BE2C (cell line): ENCODE results near the gene DOCK1.

Experiments
- DNase-seq: peaks from one replicate; pipeline ENCODE4 v3.0.0-alpha.2; 2020
- H3K27me3 ChIP-seq: fragments of 250-450 bp; sonication (Bioruptor Pico); 2 replicates; pipeline ENCODE4 v1.5.1; 2020; ENCODE audit warnings: mild to moderate bottlenecking
- H3K36me3 ChIP-seq: fragments of 250-450 bp; sonication (Bioruptor Pico); 2 replicates; pipeline ENCODE4 v1.5.1; 2020; ENCODE audit warnings: mild to moderate bottlenecking
- H3K4me1 ChIP-seq: fragments of 250-450 bp; sonication (Bioruptor Pico); 2 replicates; pipeline ENCODE4 v1.5.1; 2020
- H3K4me3 ChIP-seq: 2 replicates; pipeline ENCODE4 v1.5.1; 2011; ENCODE audit warnings: low read depth, low read length
- H3K9me3 ChIP-seq: fragments of 250-450 bp; sonication (Bioruptor Pico); 2 replicates; pipeline ENCODE4 v1.5.1; 2020
- TF ChIP-seq, protein P1 (sequence below): IDR thresholded peaks from 2 replicates; pipeline ENCODE4 v1.5.1; 2012; ENCODE audit warnings: mild to moderate bottlenecking, low read depth, low read length

The DOCK1 gene

DNA sequence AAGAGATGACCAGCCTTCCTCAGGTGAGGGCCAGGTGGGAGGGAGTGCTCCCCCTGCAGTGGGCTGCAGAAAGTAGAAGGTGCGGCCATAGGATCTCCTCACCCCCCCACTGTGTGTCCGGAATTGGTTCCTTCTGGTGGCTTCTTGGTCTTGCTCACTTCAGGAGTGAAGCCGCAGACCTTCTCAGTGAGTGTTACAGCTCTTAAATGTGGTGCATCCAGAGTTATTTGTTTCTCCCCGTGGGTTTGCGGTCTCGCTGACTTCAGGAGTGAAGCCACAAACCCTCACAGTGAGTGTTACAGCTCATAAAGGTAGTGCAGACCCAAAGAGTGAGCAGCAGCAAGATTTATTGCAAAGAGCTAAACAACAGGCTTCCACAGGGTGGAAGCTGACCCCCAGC, 553.6 kb downstream of the DOCK1 start:
- H3K4me3 ChIP-seq, result no peak overlapping the region
- DNase-seq, result no peak
- H3K4me1 ChIP-seq, result no peaks in the 10 kb centered on the region
- no peaks in the 10 kb centered on the region for H3K9me3 ChIP-seq
- TF ChIP-seq, protein P1, sequence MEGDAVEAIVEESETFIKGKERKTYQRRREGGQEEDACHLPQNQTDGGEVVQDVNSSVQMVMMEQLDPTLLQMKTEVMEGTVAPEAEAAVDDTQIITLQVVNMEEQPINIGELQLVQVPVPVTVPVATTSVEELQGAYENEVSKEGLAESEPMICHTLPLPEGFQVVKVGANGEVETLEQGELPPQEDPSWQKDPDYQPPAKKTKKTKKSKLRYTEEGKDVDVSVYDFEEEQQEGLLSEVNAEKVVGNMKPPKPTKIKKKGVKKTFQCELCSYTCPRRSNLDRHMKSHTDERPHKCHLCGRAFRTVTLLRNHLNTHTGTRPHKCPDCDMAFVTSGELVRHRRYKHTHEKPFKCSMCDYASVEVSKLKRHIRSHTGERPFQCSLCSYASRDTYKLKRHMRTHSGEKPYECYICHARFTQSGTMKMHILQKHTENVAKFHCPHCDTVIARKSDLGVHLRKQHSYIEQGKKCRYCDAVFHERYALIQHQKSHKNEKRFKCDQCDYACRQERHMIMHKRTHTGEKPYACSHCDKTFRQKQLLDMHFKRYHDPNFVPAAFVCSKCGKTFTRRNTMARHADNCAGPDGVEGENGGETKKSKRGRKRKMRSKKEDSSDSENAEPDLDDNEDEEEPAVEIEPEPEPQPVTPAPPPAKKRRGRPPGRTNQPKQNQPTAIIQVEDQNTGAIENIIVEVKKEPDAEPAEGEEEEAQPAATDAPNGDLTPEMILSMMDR, result no peak
- no peaks in the 10 kb centered on the region for H3K36me3 ChIP-seq
- H3K27me3 ChIP-seq, result no peaks in the 10 kb centered on the region

DNA sequence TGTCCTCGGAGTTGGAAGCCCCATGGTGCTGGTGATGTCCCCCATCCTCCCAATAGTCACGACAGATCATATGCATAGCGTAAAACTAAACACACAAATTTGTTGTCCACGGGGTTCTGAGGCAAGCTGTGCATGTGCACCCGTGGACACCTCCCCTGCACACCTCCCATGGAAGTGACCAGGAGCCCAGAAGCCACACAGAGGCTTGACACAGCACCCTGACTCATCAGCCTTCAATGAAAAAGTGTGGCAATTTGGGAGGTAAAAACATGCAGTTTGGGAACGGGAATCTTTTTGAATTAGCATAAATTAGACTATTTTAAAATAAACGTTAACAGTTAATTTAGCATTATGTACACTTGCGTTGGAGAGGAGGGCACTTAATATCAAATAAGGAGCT, 554.7 kb downstream of the DOCK1 start:
- Histone ChIP-seq H3K4me1 (no peaks in the 10 kb centered on the region), H3K27me3 (no peaks in the 10 kb centered on the region), H3K4me3 (no peak overlapping the region), H3K9me3 (no peaks in the 10 kb centered on the region), H3K36me3 (no peaks in the 10 kb centered on the region)
- TF ChIP-seq, protein P1, result no peak
- no peak for DNase-seq

DNA sequence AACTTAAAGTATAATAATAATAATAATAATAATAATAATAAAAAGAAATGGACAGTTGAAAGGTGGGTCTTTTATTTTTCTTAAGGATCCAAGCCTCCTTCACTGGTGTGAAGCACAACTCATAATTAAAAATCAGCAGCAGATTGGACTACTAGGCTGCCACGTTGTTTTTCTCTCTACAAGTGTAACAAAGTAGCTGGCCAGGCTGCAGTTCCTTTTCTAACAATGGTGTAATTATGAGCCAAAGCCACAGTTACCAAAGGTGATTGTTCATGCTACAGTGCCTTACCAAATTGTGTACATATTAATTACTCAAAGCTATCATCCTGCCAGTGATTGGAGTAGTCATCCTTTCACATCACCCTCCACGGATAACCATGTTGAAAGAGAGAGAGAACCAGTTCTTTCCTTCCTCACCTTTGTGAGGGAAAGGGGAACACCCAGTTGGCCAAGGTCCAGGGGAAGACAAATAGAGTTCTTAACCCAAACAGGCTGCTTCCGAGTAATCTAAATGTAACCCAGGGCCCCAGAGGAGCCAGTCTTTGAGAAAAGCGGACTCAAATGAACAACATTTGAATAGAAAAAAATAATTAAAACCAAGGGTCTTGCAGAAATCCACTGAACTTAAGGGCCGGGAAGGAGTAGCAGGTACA, 557.5 kb downstream of the DOCK1 start:
- TF ChIP-seq, protein P1, result no peak
- no peak overlapping the region for H3K4me3 ChIP-seq
- no peaks in the 10 kb centered on the region for H3K4me1 ChIP-seq
- DNase-seq, result no peak
- no peaks in the 10 kb centered on the region for H3K9me3 ChIP-seq
- H3K36me3 ChIP-seq, result no peaks in the 10 kb centered on the region
- H3K27me3 ChIP-seq, result peaks cover 8% of the 10 kb centered on the region

DNA sequence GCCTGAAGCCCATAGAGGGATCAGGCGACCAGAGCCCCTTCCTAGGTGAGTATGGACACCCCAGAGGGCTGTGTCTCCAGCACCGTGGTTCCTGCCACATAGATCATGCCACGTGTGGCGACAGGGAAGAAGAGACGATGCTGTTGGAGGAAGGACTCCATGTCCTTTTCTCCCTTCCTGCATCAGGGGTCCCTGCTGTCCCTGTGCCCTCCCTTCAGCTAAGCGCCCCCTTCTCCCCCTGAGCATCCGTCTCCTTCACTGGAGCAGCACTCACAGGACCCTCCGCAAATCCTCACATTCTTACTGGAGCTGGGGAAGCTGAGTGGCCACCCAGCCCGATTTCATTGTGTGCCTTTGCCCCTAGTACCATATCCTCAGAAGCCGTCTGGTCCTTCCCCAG, 558.3 kb downstream of the DOCK1 start:
- no peak overlapping the region for H3K4me3 ChIP-seq
- no peaks in the 10 kb centered on the region for H3K36me3 ChIP-seq
- TF ChIP-seq, protein P1, result no peak
- peaks cover 8% of the 10 kb centered on the region for H3K27me3 ChIP-seq
- no peaks in the 10 kb centered on the region for H3K4me1 ChIP-seq
- DNase-seq, result no peak
- no peaks in the 10 kb centered on the region for H3K9me3 ChIP-seq

DNA sequence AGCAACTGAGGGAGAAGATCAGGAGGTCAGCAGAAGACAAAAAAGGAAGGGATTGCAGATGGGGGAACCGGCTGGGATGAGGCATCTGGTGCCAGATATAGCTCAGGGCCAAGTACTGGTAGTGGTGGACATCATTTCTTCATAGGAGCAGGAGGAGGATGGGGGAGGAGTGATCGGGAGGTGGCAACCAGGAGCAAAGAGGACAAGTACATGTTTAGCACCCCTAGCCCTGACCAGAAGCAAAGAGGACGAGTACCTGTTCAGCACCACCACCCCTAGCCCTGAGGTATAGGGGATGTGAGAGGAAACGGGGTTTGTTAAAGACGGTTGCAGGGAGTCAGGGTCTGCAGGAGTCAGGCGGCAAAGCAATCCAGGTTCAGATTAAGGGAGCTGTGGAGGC, 559.3 kb downstream of the DOCK1 start:
- Histone ChIP-seq H3K27me3 (peaks cover 8% of the 10 kb centered on the region), H3K36me3 (no peaks in the 10 kb centered on the region), H3K4me1 (no peaks in the 10 kb centered on the region), H3K9me3 (no peaks in the 10 kb centered on the region), H3K4me3 (no peak overlapping the region)
- no peak for DNase-seq
- TF ChIP-seq, protein P1, result no peak

DNA sequence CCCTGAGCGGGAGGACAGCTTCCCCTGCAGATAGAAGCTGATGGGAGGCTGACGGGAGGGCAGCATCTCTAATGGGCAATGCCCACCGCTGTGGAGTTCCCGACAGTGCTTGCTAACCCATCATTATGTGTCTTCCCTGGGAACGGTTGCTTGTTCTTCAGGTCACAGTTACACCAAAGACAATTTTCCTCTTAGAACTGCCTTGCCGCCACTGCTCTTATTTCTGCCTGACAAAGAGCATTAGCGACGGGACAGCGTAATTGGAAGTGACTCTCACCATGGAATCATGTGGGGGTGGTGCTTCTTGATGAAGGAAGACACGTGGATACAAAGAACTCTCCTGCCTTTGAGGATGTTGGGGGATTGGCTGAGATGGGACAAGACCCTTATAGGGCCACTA, 562.6 kb downstream of the DOCK1 start:
- Histone ChIP-seq H3K36me3 (no peaks in the 10 kb centered on the region), H3K4me3 (no peak overlapping the region), H3K9me3 (no peaks in the 10 kb centered on the region), H3K27me3 (peaks cover 8% of the 10 kb centered on the region), H3K4me1 (no peaks in the 10 kb centered on the region)
- TF ChIP-seq, protein P1, result no peak
- no peak for DNase-seq
